Measurements from ENCODE around the gene PRSS36. TPM values are rescaled to one million over a fixed set of nuclear protein-coding genes. Genes with fewer than 3 reads are reported as not detected.

Gene PRSS36
- total RNA-seq, 1 experiment from 2014 or later = 0.41 TPM

DNA sequence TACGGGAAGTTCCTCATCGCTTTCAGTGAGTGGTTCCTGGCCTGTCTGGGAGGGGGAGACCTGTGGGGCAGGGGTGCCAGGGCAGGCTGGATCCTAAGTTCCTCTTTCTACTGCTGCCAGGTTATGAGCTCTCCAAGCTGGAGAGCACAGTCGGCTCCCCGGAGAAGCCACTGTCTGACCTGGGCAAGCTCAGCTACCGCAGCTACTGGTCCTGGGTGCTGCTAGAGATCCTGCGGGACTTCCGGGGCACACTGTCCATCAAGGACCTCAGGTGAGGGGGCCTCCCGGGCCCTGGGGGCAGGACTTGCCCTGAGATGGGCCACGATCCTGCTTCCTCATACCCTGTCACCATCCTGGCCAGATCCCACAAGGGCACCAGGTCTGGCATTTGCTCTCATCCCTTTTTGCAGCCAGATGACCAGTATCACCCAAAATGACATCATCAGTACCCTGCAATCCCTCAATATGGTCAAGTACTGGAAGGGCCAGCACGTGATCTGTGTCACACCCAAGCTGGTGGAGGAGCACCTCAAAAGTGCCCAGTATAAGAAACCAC lies 19.5 kb downstream of the PRSS36 start:
- no peak for DNase-seq (ENCODE audit: low spot score)
- no peaks in the 10 kb centered on the region for H3K4me1 ChIP-seq (ENCODE audit: insufficient read depth, low read length, poor library complexity, severe bottlenecking)
- no peak overlapping the region for H3K27ac ChIP-seq (ENCODE audit: low read depth, low read length, poor library complexity, severe bottlenecking)
- H3K9me3 ChIP-seq (ENCODE audit: low read depth, low read length, poor library complexity, severe bottlenecking) = no peaks in the 10 kb centered on the region
- CTCF ChIA-PET = no interaction called here
- no peak overlapping the region for H3K4me3 ChIP-seq (ENCODE audit: low read depth, low read length, poor library complexity, severe bottlenecking)
- intact Hi-C loops (cut with micrococcal nuclease; ENCODE audit: unreplicated experiment) = no loop called here
- BruUV-seq (replicated peaks) = no TSS peak
- no peaks in the 10 kb centered on the region for H3K27me3 ChIP-seq (replicated peaks; ENCODE audit: insufficient read depth, low read depth, low read length, poor library complexity)
- no peak for TF ChIP-seq EZH2 (IDR thresholded peaks at IDR 0.05; ENCODE audit: borderline replicate concordance, low read depth, low read length, poor library complexity, severe bottlenecking)
- TF ChIP-seq, protein P1, sequence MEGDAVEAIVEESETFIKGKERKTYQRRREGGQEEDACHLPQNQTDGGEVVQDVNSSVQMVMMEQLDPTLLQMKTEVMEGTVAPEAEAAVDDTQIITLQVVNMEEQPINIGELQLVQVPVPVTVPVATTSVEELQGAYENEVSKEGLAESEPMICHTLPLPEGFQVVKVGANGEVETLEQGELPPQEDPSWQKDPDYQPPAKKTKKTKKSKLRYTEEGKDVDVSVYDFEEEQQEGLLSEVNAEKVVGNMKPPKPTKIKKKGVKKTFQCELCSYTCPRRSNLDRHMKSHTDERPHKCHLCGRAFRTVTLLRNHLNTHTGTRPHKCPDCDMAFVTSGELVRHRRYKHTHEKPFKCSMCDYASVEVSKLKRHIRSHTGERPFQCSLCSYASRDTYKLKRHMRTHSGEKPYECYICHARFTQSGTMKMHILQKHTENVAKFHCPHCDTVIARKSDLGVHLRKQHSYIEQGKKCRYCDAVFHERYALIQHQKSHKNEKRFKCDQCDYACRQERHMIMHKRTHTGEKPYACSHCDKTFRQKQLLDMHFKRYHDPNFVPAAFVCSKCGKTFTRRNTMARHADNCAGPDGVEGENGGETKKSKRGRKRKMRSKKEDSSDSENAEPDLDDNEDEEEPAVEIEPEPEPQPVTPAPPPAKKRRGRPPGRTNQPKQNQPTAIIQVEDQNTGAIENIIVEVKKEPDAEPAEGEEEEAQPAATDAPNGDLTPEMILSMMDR (conservative IDR thresholded peaks at IDR 0.05; ENCODE audit: low read depth, low read length) = no peak
- H3K36me3 ChIP-seq (ENCODE audit: insufficient read depth, low read length, poor library complexity, severe bottlenecking) = peaks cover 8% of the 10 kb centered on the region
- POLR2A ChIA-PET (ENCODE audit: low non-redundant PET) = no interaction called here

DNA sequence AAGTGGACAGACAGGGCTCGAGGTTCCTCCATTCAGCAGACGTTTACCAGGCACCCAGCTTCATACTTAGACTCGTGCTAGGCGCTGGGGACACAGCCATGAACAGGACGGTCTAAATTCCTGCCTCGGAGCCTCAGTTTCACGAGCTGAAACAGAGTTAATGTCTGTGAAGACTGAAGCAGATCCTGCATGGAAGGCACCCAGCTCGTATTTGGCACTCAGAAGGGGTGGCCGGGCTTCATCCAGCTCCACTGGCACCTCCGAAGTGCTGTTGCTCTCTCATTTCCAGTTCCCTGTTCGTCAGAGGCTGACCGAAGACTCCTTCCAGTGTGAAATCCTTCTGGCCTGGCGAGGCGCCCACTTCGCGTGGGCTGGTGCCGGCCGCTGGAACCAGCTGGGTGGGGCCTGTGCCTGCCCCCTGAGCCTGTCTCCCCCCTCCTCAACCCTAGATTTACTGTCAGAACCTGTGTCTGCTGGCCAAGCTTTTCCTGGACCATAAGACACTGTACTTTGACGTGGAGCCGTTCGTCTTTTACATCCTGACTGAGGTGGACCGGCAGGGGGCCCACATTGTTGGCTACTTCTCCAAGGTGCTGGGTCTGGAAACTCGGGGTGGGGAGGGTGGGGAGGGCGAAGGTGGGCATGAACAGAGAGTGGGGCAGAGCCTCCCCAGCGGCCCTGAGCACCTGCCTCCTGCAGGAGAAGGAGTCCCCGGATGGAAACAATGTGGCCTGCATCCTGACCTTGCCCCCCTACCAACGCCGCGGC lies 20.1 kb downstream of the PRSS36 start:
- TF ChIP-seq EZH2 (IDR thresholded peaks at IDR 0.05; ENCODE audit: borderline replicate concordance, low read depth, low read length, poor library complexity, severe bottlenecking) = no peak
- TF ChIP-seq, protein P1 (conservative IDR thresholded peaks at IDR 0.05; ENCODE audit: low read depth, low read length) = no peak
- Histone ChIP-seq H3K36me3 (ENCODE audit: insufficient read depth, low read length, poor library complexity, severe bottlenecking) (peaks cover 8% of the 10 kb centered on the region), H3K9me3 (ENCODE audit: low read depth, low read length, poor library complexity, severe bottlenecking) (no peaks in the 10 kb centered on the region), H3K4me1 (ENCODE audit: insufficient read depth, low read length, poor library complexity, severe bottlenecking) (no peaks in the 10 kb centered on the region), H3K4me3 (ENCODE audit: low read depth, low read length, poor library complexity, severe bottlenecking) (no peak overlapping the region), H3K27me3 (replicated peaks; ENCODE audit: insufficient read depth, low read depth, low read length, poor library complexity) (no peaks in the 10 kb centered on the region), H3K27ac (ENCODE audit: low read depth, low read length, poor library complexity, severe bottlenecking) (no peak overlapping the region)
- POLR2A ChIA-PET (ENCODE audit: low non-redundant PET) = interaction anchor here (0.5 kb wide), 1 partner anchor 12 kb away, joined by 23 read pairs; no protein-coding TSS in a partner anchor
- no TSS peak for BruUV-seq (replicated peaks)
- DNase-seq (ENCODE audit: low spot score) = no peak
- intact Hi-C loops (cut with micrococcal nuclease; ENCODE audit: unreplicated experiment) = no loop called here
- CTCF ChIA-PET = no interaction called here

DNA sequence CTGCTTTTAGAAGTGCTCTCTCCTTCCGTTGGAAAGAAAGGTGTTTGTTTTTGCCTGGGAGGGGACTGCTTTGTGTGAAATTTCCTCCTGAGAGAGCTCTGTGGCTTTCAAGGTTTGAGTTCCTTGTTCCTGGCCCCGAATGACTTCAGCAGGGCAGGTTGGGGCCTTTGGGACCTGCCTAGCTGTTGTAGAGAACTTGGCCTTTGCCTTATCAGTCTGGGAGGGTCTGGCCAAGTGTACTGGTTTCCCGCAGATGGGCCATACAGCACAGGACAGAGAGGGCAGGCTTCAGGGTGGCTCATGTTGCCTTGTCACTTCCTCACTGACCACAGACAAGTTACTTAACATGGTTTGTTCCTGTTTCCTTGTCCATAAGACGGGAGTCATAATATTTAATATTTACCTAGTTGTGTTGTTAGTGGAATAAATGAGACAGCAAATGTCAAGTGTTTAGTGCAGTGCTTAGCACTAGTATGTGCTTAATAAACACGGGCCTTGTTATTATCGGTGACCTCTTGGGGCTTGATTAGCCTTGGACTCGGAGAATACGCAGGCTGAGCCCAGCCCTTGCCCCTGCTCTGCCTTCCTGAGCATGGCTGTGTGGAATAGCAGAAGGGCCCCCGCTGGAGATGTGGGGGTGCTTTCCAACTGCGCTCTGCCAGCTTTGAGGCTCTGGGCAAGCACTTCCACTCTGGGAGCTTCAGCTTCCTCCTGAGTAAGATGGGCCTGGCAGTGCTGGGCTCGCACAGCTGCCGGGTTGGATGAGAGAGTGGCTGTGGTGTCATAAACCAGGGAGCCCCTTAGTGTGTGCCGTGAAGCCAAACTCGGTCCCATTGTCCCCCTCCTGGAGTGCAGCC lies 20.9 kb downstream of the PRSS36 start:
- intact Hi-C loops (cut with micrococcal nuclease; ENCODE audit: unreplicated experiment) = no loop called here
- Histone ChIP-seq H3K27me3 (replicated peaks; ENCODE audit: insufficient read depth, low read depth, low read length, poor library complexity) (no peaks in the 10 kb centered on the region), H3K36me3 (ENCODE audit: insufficient read depth, low read length, poor library complexity, severe bottlenecking) (peaks cover 11% of the 10 kb centered on the region), H3K27ac (ENCODE audit: low read depth, low read length, poor library complexity, severe bottlenecking) (no peak overlapping the region), H3K9me3 (ENCODE audit: low read depth, low read length, poor library complexity, severe bottlenecking) (no peaks in the 10 kb centered on the region), H3K4me1 (ENCODE audit: insufficient read depth, low read length, poor library complexity, severe bottlenecking) (no peaks in the 10 kb centered on the region), H3K4me3 (ENCODE audit: low read depth, low read length, poor library complexity, severe bottlenecking) (no peak overlapping the region)
- TF ChIP-seq, protein P1 (conservative IDR thresholded peaks at IDR 0.05; ENCODE audit: low read depth, low read length) = no peak
- no peak for TF ChIP-seq EZH2 (IDR thresholded peaks at IDR 0.05; ENCODE audit: borderline replicate concordance, low read depth, low read length, poor library complexity, severe bottlenecking)
- no peak for DNase-seq (ENCODE audit: low spot score)
- ChIA-PET CTCF (no interaction called here), POLR2A (ENCODE audit: low non-redundant PET) (interaction anchor here (0.5 to 0.6 kb wide), 2 partner anchors 11 to 13 kb away, joined by 7 to 23 read pairs; partner anchors contain the start of gene KAT8)
- no TSS peak for BruUV-seq (replicated peaks)

Measured in A673 (cell line).